GM19372 (cell line): ENCODE results near the gene NUDT14.

Source experiments
- ATAC-seq: cut with Tn5 transposase; IDR thresholded peaks from one replicate; pipeline ENCODE4 v1.9.1; 2021; ENCODE audit warnings: mild to moderate bottlenecking, low read depth, moderate library complexity; ENCODE audit not compliant: unreplicated experiment

Gene NUDT14

GRCh38 chr14:105149146-105149781, 31.8 kb downstream of the NUDT14 start:
- no peak for ATAC-seq

- no peak for ATAC-seq
Observed at GRCh38 chr14:105148604-105149145, 32.4 kb downstream of the NUDT14 start.

DNA sequence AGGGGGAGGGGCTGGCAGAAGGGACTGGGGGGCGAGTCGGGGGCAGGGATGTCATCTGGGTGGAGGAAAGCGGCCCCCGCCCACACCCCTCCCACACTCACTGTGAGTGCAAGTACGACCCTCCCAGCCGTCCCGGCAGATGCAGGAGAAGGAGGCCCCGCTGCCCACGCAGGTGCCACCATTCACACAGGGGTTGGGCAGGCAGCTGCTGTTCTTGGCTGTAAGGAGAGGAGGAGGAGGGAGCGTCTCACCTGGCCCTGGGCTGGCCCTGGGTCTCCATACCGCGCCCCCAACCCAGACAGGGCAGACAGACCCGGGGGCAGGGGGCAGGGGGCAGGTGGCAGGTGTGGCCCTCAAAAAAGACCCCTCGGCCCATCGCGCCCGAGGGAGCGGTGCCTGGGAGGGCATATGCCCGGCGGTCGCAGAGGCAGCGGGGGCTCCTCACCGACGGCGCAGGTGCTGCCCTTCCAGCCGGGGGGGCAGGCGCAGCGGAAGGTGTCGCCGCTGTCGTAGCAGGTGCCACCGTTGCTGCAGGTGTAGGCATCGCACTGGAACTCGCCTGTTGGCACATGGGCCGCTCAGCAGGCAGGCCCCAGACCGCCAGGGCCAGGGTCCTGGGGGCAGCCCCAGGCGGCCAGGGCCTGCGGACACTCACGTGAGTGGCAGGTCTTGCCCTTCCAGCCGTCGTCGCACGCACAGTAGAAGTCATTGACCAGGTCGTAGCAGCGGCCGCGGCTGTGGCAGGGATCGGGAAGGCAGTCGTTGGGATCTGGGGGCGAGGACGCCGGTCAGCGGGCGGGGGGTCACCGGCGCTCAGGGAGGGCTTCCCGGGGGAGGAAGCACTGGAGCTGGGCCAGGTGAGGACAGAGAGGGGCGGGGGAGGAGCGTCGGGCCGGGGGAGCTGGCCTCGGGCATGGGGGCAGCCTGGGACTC, 33.2 kb downstream of the NUDT14 start:
- ATAC-seq = no peak

DNA sequence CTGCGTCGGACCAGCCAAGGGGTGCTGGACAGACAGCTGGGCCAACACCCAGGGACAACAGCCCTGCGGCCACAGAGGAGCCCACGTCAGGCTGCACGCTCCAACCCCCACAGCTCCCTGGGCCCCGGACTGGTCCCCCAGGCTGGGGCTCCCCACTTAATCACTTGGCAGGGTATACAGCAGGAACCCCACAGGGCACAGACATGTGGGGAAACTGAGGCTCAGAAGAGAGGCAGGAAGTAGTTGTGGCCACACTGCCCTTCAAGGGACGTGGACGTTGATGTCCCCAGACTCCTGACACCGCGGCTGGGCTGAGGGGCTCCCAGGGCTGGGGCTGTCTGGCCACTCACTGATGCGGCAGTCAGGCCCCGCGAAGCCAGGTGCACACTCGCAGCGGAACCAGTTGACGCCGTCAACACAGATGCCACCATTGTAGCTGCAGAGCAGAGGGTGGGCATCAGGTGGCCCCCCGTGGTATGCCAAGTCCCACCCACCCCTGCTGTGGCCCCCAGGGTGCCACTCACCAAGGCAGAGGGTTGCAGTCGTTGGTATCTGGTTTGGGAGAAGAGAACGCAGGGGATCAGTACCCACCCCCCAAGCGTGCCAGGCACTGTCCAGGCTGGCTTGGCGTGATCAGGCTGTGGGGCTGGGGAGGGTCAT, 34.0 kb downstream of the NUDT14 start:
- ATAC-seq = no peak

DNA sequence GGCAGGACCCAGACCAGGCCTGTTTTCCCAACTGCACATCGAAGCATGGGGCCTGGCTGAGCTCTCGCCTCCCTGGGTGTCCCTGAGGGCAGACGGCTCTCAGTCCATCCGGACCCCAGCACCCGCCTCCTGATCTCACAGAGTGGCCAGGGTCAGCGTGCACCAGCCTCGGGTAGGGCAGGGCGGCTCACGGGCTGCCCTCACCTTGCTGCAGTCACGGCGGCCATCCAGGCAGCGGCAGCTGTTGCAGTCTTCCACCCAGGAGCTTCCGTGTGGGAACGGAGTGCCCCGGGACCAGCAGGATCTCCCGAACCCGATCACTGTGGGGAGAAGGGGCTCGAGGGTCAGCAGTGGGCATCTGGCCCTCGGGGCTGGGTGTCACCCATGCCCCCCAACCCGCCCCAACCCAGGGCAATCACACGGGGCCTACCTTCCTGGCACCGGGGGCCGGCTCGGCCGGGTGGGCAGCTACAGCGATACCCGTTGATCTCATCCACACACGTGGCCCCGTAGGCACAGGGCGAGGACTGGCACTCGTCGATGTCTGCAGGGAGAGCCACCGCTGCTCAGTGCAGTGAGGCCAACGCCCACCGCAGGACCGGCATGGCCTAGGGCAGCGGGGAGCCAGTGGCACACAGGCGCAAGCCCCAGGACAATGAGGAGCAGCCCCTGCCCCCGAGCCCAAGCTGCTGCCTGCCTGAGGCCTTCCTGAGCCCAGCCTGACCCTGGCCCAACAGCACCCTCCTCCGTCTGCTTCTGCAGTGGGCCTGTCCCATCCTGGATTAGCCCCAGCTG, 34.7 kb downstream of the NUDT14 start:
- ATAC-seq = no peak

DNA sequence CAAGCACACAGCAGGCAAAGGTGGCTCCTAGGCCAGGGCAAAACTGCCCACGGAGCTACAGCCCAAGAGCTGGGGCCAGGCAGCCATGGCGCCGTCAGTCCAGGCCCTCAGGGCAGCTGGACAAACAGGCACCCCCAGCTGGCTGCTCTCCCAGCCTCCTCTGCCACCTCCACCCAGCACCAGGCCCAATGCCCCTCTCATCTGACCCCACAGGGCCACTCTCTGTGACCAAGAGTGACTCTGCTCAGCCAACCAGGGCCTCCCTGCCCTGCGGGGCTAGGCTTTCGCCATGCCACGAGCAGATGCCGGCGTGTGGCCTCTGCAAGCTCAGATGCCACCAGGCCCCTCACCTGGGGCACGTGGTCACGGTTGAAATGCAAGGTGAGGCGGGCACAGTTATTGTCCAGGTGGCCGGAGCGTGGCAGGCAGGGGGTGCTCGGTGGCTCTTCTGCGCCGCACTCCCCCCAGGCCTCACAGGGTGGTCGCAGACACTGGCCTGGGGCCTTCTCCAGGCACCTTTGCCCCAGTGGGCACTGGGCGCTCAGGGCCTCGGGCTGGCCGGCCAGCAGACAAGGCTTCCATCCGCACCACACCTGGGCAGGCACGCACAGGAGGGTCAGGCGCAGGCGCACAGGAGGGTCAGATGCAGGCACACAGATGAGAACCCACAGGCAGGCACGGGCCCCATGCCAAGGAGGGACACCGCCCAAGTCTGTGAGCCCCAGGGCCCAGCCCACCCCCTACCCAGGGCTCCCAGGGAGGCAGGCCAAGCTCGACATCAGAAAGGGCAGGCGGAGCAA, 35.5 kb downstream of the NUDT14 start:
- no peak for ATAC-seq

GRCh38 chr14:105144666-105145380, 36.3 kb downstream of the NUDT14 start:
- no peak for ATAC-seq

GRCh38 chr14:105144026-105144665, 37.0 kb downstream of the NUDT14 start:
- no peak for ATAC-seq

GRCh38 chr14:105143451-105144025, 37.6 kb downstream of the NUDT14 start:
- no peak for ATAC-seq

- no peak for ATAC-seq
Observed at GRCh38 chr14:105142651-105143450, 38.3 kb downstream of the NUDT14 start.

DNA sequence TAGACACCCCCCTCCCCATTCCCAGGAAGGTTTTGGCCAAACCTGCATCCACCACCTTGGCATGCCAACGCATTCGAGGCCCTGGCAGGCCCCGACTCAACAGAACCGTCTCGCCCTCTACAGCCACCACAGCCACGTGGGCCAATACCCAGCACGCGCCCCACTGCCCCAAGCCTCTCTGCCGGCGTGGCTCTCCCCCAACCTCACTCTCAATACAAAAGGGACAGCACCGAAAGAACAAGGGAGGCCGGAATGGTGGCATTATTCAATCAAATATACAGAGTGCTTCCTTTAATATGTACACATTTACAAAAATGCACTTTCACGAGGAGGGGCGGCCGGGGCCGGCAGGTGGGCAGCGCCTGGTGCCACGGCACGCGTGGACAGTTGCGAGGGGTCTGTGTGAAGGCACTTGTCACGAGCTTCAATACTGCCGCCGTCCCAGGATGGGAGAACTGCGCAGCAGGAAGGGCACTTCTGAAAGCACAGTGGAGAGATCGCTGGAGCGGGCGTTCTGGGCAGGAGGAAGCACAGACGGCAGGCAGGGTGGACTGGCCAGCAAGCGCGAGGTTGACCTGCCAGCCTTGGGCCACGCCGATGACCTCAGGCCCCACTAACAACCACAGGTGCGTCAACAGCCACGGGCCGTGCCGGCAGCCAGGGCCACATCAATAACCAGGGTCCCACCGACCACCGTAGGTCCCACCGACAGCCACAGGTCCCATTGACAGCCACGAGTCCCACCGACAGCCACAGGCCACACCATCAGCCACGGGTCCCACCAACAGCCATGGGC, 39.4 kb downstream of the NUDT14 start:
- no peak for ATAC-seq

DNA sequence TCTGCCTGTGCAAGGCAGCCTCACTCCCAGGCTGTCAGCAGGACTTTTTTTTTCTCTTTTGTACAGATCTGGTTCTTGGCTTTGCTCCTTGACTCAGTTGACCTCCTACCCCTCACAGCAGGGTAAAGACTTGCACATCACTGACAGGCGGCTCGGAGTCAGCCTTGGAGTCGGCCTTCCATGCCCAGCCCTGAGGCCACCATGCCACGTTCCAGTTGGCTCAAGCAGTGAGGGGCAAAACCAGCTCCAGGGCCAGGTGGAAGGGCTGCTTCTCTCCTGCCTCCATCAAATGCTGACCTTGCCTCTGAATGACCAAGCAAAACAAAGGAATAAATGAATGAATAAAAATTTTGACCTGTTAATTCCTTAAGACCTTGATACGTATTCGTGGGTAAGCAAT, 40.1 kb downstream of the NUDT14 start:
- no peak for ATAC-seq

GRCh38 chr14:105140581-105140980, 40.5 kb downstream of the NUDT14 start:
- no peak for ATAC-seq

DNA sequence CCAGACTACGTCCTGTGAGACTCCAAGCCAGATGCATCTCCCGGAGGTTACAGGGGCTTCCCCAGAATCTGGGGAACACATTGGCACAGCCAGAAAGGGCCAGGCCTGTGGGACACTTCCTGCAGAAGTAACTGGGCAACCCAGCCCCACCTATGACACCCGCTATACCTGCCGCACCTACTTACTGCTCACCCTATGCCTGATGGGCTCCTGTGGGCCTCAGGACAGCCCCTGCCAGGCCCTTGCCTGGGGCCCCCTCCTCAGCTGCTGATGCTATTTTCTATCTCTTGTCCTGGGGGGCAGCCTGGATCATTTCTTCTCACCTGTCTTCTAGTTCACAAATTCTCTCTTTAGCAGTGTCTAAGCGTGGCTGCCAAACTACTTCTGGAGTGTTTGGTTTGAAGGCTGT, 41.3 kb downstream of the NUDT14 start:
- no peak for ATAC-seq

DNA sequence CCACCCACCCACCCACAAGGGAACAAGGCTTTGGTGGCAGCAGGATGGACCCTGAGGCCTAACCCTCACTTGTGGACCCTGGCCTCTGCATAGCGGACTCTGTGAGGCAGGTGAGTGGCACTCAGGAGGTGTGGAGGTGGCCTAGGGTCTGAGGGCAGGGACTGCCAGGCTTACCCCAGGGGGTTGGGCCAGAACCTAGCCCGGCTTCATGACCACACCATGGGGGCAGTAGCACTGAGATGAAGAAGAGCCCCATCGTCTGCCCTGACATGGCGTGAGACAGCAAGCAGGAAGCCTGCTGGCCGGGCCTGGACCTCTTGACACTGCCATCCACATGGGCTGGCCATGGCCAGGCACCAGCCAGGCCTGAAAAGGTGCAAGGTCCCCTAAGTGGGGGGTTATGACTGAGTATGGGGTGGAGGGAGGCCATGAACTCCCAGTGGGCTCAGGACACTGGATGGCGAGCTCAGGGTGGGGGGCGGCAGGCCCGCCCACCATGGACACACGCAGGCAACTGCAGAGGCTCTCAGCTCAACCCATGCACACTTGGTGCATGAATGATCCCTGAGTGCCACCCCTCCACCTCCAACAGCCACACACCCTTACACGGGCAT, 41.8 kb downstream of the NUDT14 start:
- ATAC-seq = no peak

- ATAC-seq = no peak
Observed at GRCh38 chr14:105138551-105139111, 42.5 kb downstream of the NUDT14 start.
